Stomach (tissue), 4 donors: ENCODE results near the gene CSNK2A1.

Source experiments
- CTCF ChIP-seq, 7 experiments: fragments of 450-650 bp in 4 of 7; fragments of 200-600 bp in 3 of 7; sonication (generic) in 3 of 7; IDR thresholded peaks; one replicate each; pipeline ENCODE4 v1.5.1; 2016 to 2019; ENCODE audit warnings: antibody characterized with exemption in 7 of 7, control low read depth in 2 of 7, mild to moderate bottlenecking in 1 of 7
- EP300 ChIP-seq: sonication (generic); formaldehyde crosslinking; IDR thresholded peaks from one replicate; pipeline ENCODE4 v1.6.1; 2017; ENCODE audit warnings: antibody characterized with exemption
- POLR2A ChIP-seq, 4 donors: fragments of 450-650 bp; IDR thresholded peaks; one replicate each; pipeline ENCODE4 v1.6.1; 2016; ENCODE audit warnings: antibody characterized with exemption in 4 of 4, control low read depth in 2 of 4, mild to moderate bottlenecking in 1 of 4, moderate library complexity in 1 of 4

- no peak for TF ChIP-seq EP300
- no peak for TF ChIP-seq CTCF (IDR thresholded peaks at IDR 0.05)
- no peak for TF ChIP-seq POLR2A (IDR thresholded peaks at IDR 0.05)
Observed at GRCh38 chr20:539848-540247, 3.7 kb downstream of the CSNK2A1 start.
